Activated CD4-positive, alpha-beta T cell treated with anti-CD3 and anti-CD28 coated beads for 36 hours (primary cell): ENCODE results near the gene TSNAXIP1. TPM values are rescaled to one million over a fixed set of nuclear protein-coding genes. Genes with fewer than 3 reads are reported as not detected.
A peak's percentile ranks its signal among the peaks of the same experiment; 100 is the strongest.

Experiments used
- ATAC-seq: fragments of 200-7000 bp; cut with Tn5 transposase; one replicate; pipeline ENCODE4 v1.10.0; 2021; ENCODE audit warnings: mild to moderate bottlenecking, moderate library complexity
- CTCF ChIA-PET: fragments of 350-600 bp; sonication (Branson Sonifier 250); formaldehyde crosslinking; loops from one replicate; lab custom pipeline; 2021; ENCODE audit warnings: antibody characterized with exemption; lab: Charles Lee
- POLR2A ChIA-PET: fragments of 350-600 bp; sonication (Branson Sonifier 250); formaldehyde crosslinking; loops from one replicate; lab custom pipeline; 2021; ENCODE audit warnings: antibody characterized with exemption, inconsistent platforms; lab: Charles Lee
- DNase-seq: peaks from one replicate; pipeline ENCODE4 v3.0.0-alpha.2; 2020
- H3K27ac Mint-ChIP-seq: one replicate; pipeline ENCODE4 v1.8.0; 2021; ENCODE audit warnings: mixed read lengths
- H3K27me3 Mint-ChIP-seq: one replicate; pipeline ENCODE4 v1.8.0; 2021; ENCODE audit warnings: mixed read lengths
- H3K36me3 Mint-ChIP-seq: one replicate; pipeline ENCODE4 v1.8.0; 2021; ENCODE audit warnings: low read depth, mixed read lengths
- H3K4me1 Mint-ChIP-seq: one replicate; pipeline ENCODE4 v1.8.0; 2021; ENCODE audit warnings: mixed read lengths
- H3K4me3 Mint-ChIP-seq: one replicate; pipeline ENCODE4 v1.8.0; 2021; ENCODE audit warnings: mild to moderate bottlenecking, moderate library complexity, mixed read lengths
- H3K9me3 Mint-ChIP-seq: one replicate; pipeline ENCODE4 v1.8.0; 2021; ENCODE audit warnings: low read depth, mixed read lengths
- intact Hi-C, 2 experiments: fragments of 100-400 bp; cut with DNase I in 1 of 2; cut with micrococcal nuclease in 1 of 2; formaldehyde crosslinking; loops; one replicate each; pipeline versions ENCODE4 v1.14.2 to v1.15.1; 2022 to 2024; cut with DNase I, micrococcal nuclease
- total RNA-seq, 2 experiments: library from RNA; stranded (reverse); gene quantifications; one replicate each; pipeline ENCODE4 v1.2.3, GENCODE V29; 2021

The TSNAXIP1 gene
- 1 to 10 TPM in 1 of 2 experiments, under 1 TPM in 1; 0.62 to 1.1 TPM for total RNA-seq

- ATAC-seq (peak; percentile 96), DNase-seq (peak; percentile 98)
- Mint-ChIP-seq H3K9me3 (no peaks in the 10 kb centered on the region), H3K27ac (peak within 1 kb of the TSS; percentile 91), H3K36me3 (peaks cover 28% of the 10 kb centered on the region), H3K27me3 (no peaks in the 10 kb centered on the region), H3K4me1 (peaks cover 39% of the 10 kb centered on the region), H3K4me3 (peak within 1 kb of the TSS; percentile 91)
- CTCF ChIA-PET = interaction anchor here (0.5 to 2.3 kb wide), 14 partner anchors 10 to 286 kb away, joined by 3 to 28 read pairs (median 4); partner anchors contain the start of genes GFOD2 and NUTF2
- intact Hi-C loops = loop anchor here (1.0 to 10.0 kb wide), 19 partner anchors 10 to 642 kb away; partner anchors contain the start of genes GFOD2 (in 2 of the 2), NFATC3 (in 2 of the 2), SLC12A4 (in 2 of the 2) and THAP11 (in 2 of the 2)
- POLR2A ChIA-PET = interaction anchor here (0.6 to 2.5 kb wide), 16 partner anchors 10 to 431 kb away, joined by 3 to 13 read pairs (median 4); partner anchors contain the start of genes ACD, ATP6V0D1, CTCF and DDX28
Measured at GRCh38 chr16:67806428-67807147, at the start of gene TSNAXIP1, which contains the start of gene RANBP10. Gene TSNAXIP1 (plus strand): TSS chr16:67806889. CDS start chr16:67807150, 261 bp downstream. Gene RANBP10 (minus strand): TSS chr16:67806560. CDS start chr16:67806536, 24 bp downstream.

- CTCF ChIA-PET = interaction anchor here (0.7 kb wide), 1 partner anchor 300 kb away, joined by 4 read pairs; no protein-coding TSS in a partner anchor
- no peak overlapping the region for H3K27ac Mint-ChIP-seq
Measured at GRCh38 chr16:67758006-67758405, 48.7 kb upstream of the TSNAXIP1 start.

GRCh38 chr16:67758966-67759365 is 47.7 kb upstream of the TSNAXIP1 start:
- H3K27me3 Mint-ChIP-seq = no peaks in the 10 kb centered on the region
- H3K36me3 Mint-ChIP-seq = peaks cover 4% of the 10 kb centered on the region
- no peak for DNase-seq
- peaks cover 12% of the 10 kb centered on the region for H3K4me1 Mint-ChIP-seq
- ChIA-PET POLR2A (no interaction called here), CTCF (interaction anchor here (0.6 kb wide), 1 partner anchor 62 kb away, joined by 3 read pairs; no protein-coding TSS in a partner anchor)
- no peak overlapping the region for H3K4me3 Mint-ChIP-seq
- no peak for ATAC-seq
- no peaks in the 10 kb centered on the region for H3K9me3 Mint-ChIP-seq
- H3K27ac Mint-ChIP-seq = no peak overlapping the region
- intact Hi-C loops = no loop called here

More at GRCh38 chr16:67758006-67758405, 48.7 kb upstream of the TSNAXIP1 start:
- Mint-ChIP-seq H3K27me3 (no peaks in the 10 kb centered on the region), H3K4me3 (no peak overlapping the region), H3K4me1 (peaks cover 12% of the 10 kb centered on the region), H3K36me3 (peaks cover 4% of the 10 kb centered on the region), H3K9me3 (no peaks in the 10 kb centered on the region)
- no peak for ATAC-seq
- intact Hi-C loops = no loop called here
- DNase-seq = no peak
- POLR2A ChIA-PET = interaction anchor here (0.5 kb wide), 1 partner anchor 13 kb away, joined by 9 read pairs; no protein-coding TSS in a partner anchor

- ChIA-PET CTCF (interaction anchor here (0.7 to 3.0 kb wide), 4 partner anchors 41 to 865 kb away, joined by 3 to 12 read pairs (median 3); no protein-coding TSS in a partner anchor), POLR2A (interaction anchor here (0.5 to 0.7 kb wide), 2 partner anchors 132 to 621 kb away, joined by 3 to 4 read pairs; no protein-coding TSS in a partner anchor)
- H3K36me3 Mint-ChIP-seq = peaks cover 4% of the 10 kb centered on the region
- no peak overlapping the region for H3K4me3 Mint-ChIP-seq
- no peaks in the 10 kb centered on the region for H3K9me3 Mint-ChIP-seq
- intact Hi-C loops = no loop called here
- H3K27ac Mint-ChIP-seq = peak overlapping the region; percentile 51
- ATAC-seq (peak; percentile 12), DNase-seq (no peak)
- H3K4me1 Mint-ChIP-seq = peaks cover 12% of the 10 kb centered on the region
- no peaks in the 10 kb centered on the region for H3K27me3 Mint-ChIP-seq
Measured at GRCh38 chr16:67760206-67760955, 46.3 kb upstream of the TSNAXIP1 start.

GRCh38 chr16:67760956-67761230 is 45.8 kb upstream of the TSNAXIP1 start:
- H3K27ac Mint-ChIP-seq = no peak overlapping the region
- H3K36me3 Mint-ChIP-seq = peaks cover 4% of the 10 kb centered on the region
- ATAC-seq (no peak), DNase-seq (no peak)
- no peak overlapping the region for H3K4me3 Mint-ChIP-seq
- no peaks in the 10 kb centered on the region for H3K27me3 Mint-ChIP-seq
- CTCF ChIA-PET = interaction anchor here (0.7 to 3.0 kb wide), 3 partner anchors 40 to 395 kb away, joined by 3 to 12 read pairs (median 3); no protein-coding TSS in a partner anchor
- peaks cover 12% of the 10 kb centered on the region for H3K4me1 Mint-ChIP-seq
- no peaks in the 10 kb centered on the region for H3K9me3 Mint-ChIP-seq
- POLR2A ChIA-PET = no interaction called here
- intact Hi-C loops = no loop called here

GRCh38 chr16:67761924-67762323 is 44.8 kb upstream of the TSNAXIP1 start:
- POLR2A ChIA-PET = interaction anchor here (0.9 kb wide), 1 partner anchor 45 kb away, joined by 4 read pairs; the partner anchor contains the start of genes RANBP10 and TSNAXIP1
- Mint-ChIP-seq H3K27ac (no peak overlapping the region), H3K9me3 (no peaks in the 10 kb centered on the region), H3K36me3 (peaks cover 4% of the 10 kb centered on the region), H3K4me3 (no peak overlapping the region), H3K4me1 (peaks cover 12% of the 10 kb centered on the region), H3K27me3 (no peaks in the 10 kb centered on the region)
- CTCF ChIA-PET = interaction anchor here (1.4 to 3.0 kb wide), 2 partner anchors 43 to 54 kb away, joined by 3 to 12 read pairs; partner anchors contain the start of gene GFOD2
- ATAC-seq (no peak), DNase-seq (no peak)
- intact Hi-C loops = no loop called here

- Mint-ChIP-seq H3K36me3 (peaks cover 4% of the 10 kb centered on the region), H3K27ac (no peak overlapping the region), H3K4me1 (peaks cover 12% of the 10 kb centered on the region), H3K9me3 (no peaks in the 10 kb centered on the region), H3K27me3 (no peaks in the 10 kb centered on the region), H3K4me3 (no peak overlapping the region)
- ChIA-PET POLR2A (interaction anchor here (0.9 kb wide), 1 partner anchor 44 kb away, joined by 4 read pairs; the partner anchor contains the start of genes RANBP10 and TSNAXIP1), CTCF (interaction anchor here (1.4 to 3.0 kb wide), 2 partner anchors 44 to 54 kb away, joined by 3 to 12 read pairs; partner anchors contain the start of gene GFOD2)
- ATAC-seq (peak; percentile 33), DNase-seq (no peak)
- intact Hi-C loops = no loop called here
Measured at GRCh38 chr16:67762385-67762784, 44.3 kb upstream of the TSNAXIP1 start.

GRCh38 chr16:67763066-67763465 is 43.6 kb upstream of the TSNAXIP1 start:
- DNase-seq (no peak), ATAC-seq (no peak)
- H3K36me3 Mint-ChIP-seq = peaks cover 4% of the 10 kb centered on the region
- ChIA-PET CTCF (no interaction called here), POLR2A (no interaction called here)
- H3K4me1 Mint-ChIP-seq = peaks cover 12% of the 10 kb centered on the region
- intact Hi-C loops = no loop called here
- no peaks in the 10 kb centered on the region for H3K9me3 Mint-ChIP-seq
- no peak overlapping the region for H3K27ac Mint-ChIP-seq
- no peak overlapping the region for H3K4me3 Mint-ChIP-seq
- H3K27me3 Mint-ChIP-seq = no peaks in the 10 kb centered on the region

GRCh38 chr16:67764158-67764667 is 42.5 kb upstream of the TSNAXIP1 start:
- Mint-ChIP-seq H3K9me3 (no peaks in the 10 kb centered on the region), H3K4me1 (peaks cover 12% of the 10 kb centered on the region), H3K27me3 (no peaks in the 10 kb centered on the region), H3K27ac (no peak overlapping the region), H3K36me3 (peaks cover 4% of the 10 kb centered on the region), H3K4me3 (no peak overlapping the region)
- intact Hi-C loops = no loop called here
- DNase-seq (no peak), ATAC-seq (no peak)
- POLR2A ChIA-PET = no interaction called here
- CTCF ChIA-PET = no interaction called here

GRCh38 chr16:67766291-67766690 is 40.4 kb upstream of the TSNAXIP1 start:
- CTCF ChIA-PET = interaction anchor here (0.7 to 0.9 kb wide), 2 partner anchors 14 to 15 kb away, joined by 3 to 4 read pairs; no protein-coding TSS in a partner anchor
- no peak for ATAC-seq
- intact Hi-C loops = no loop called here
- peaks cover 11% of the 10 kb centered on the region for H3K36me3 Mint-ChIP-seq
- peaks cover under 1% of the 10 kb centered on the region for H3K4me1 Mint-ChIP-seq
- no peaks in the 10 kb centered on the region for H3K9me3 Mint-ChIP-seq
- no peak for DNase-seq
- no peak overlapping the region for H3K4me3 Mint-ChIP-seq
- H3K27ac Mint-ChIP-seq = no peak overlapping the region
- POLR2A ChIA-PET = no interaction called here
- H3K27me3 Mint-ChIP-seq = no peaks in the 10 kb centered on the region
